ENCODE measurements around the gene CD40.
A peak's percentile ranks its signal among the peaks of the same experiment; 100 is the strongest.
"Not testable (repeated sequence)": the region's sequence is repeated elsewhere in the genome, so short reads cannot be mapped to it uniquely, and the experiment has no call there.

CD40 gene

GRCh38 chr20:46088409-46089166 is 29.5 kb upstream of the CD40 start:
- Histone ChIP-seq H3K4me3 (ENCODE audit: insufficient read depth, low read length, poor library complexity, severe bottlenecking) (peak overlapping the region; percentile 93), H3K4me2 (ENCODE audit: low read depth, low read length, poor library complexity, severe bottlenecking) (peak overlapping the region; percentile 98), H3F3A (ENCODE audit: insufficient read depth) (0 out of 2 replicates have a peak, but pooled peaks cover 9% of the 10 kb centered on the region), H3K27me3 (ENCODE audit: low read length) (no peaks in the 10 kb centered on the region), H3K9me2 (replicated peaks; ENCODE audit: insufficient read depth, low read length) (no peaks in the 10 kb centered on the region), H2AFZ (ENCODE audit: low read depth, low read length, severe bottlenecking) (no peak overlapping the region), H3K9ac (ENCODE audit: low read length) (peak overlapping the region; percentile 95), H3K36me3 (ENCODE audit: low read length) (no peaks in the 10 kb centered on the region), H3K27ac (ENCODE audit: low read depth, low read length) (peak overlapping the region; percentile 76; the same call in 1 of the 2 replicates), H3K9me3 (ENCODE audit: insufficient read depth, low read length) (no peaks in the 10 kb centered on the region), H4K20me1 (ENCODE audit: low read depth, low read length) (peaks cover 34% of the 10 kb centered on the region; the same call in 1 of the 2 replicates), H3K79me2 (ENCODE audit: insufficient read depth, low read length) (peaks cover 59% of the 10 kb centered on the region)
- TF ChIP-seq EZH2phosphoT487 (conservative IDR thresholded peaks at IDR 0.05; ENCODE audit: low read length), result no peak
- no peak for TF ChIP-seq CTCF (IDR thresholded peaks at IDR 0.05; ENCODE audit: insufficient read depth, low read length, poor library complexity, severe bottlenecking)

GRCh38 chr20:46089167-46089416 is 29.0 kb upstream of the CD40 start:
- Histone ChIP-seq H3K27me3 (ENCODE audit: low read length) (no peaks in the 10 kb centered on the region), H3K79me2 (ENCODE audit: insufficient read depth, low read length) (peaks cover 54% of the 10 kb centered on the region), H3K27ac (ENCODE audit: low read depth, low read length) (peak overlapping the region; percentile 76), H3F3A (ENCODE audit: insufficient read depth) (0 out of 2 replicates have a peak, but pooled peaks cover 9% of the 10 kb centered on the region), H4K20me1 (ENCODE audit: low read depth, low read length) (peaks cover 29% of the 10 kb centered on the region; the same call in 1 of the 2 replicates), H3K36me3 (ENCODE audit: low read length) (no peaks in the 10 kb centered on the region), H3K4me2 (ENCODE audit: low read depth, low read length, poor library complexity, severe bottlenecking) (peak overlapping the region; percentile 98), H3K9me2 (replicated peaks; ENCODE audit: insufficient read depth, low read length) (no peaks in the 10 kb centered on the region), H3K9me3 (ENCODE audit: insufficient read depth, low read length) (no peaks in the 10 kb centered on the region), H3K9ac (ENCODE audit: low read length) (peak overlapping the region; percentile 95), H3K4me3 (ENCODE audit: insufficient read depth, low read length, poor library complexity, severe bottlenecking) (peak overlapping the region; percentile 93), H2AFZ (ENCODE audit: low read depth, low read length, severe bottlenecking) (peak overlapping the region; percentile 60)
- TF ChIP-seq CTCF (IDR thresholded peaks at IDR 0.05; ENCODE audit: insufficient read depth, low read length, poor library complexity, severe bottlenecking), result no peak
- no peak for TF ChIP-seq EZH2phosphoT487 (conservative IDR thresholded peaks at IDR 0.05; ENCODE audit: low read length)

- H3K79me2 ChIP-seq (ENCODE audit: insufficient read depth, low read length), result peaks cover 48% of the 10 kb centered on the region
- TF ChIP-seq CTCF (IDR thresholded peaks at IDR 0.05; ENCODE audit: insufficient read depth, low read length, poor library complexity, severe bottlenecking), result no peak
- no peak for TF ChIP-seq EZH2phosphoT487 (conservative IDR thresholded peaks at IDR 0.05; ENCODE audit: low read length)
- no peaks in the 10 kb centered on the region for H3K27me3 ChIP-seq (ENCODE audit: low read length)
- peak within 1 kb of the TSS; percentile 76 for H3K27ac ChIP-seq (ENCODE audit: low read depth, low read length)
- H3K4me3 ChIP-seq (ENCODE audit: insufficient read depth, low read length, poor library complexity, severe bottlenecking), result peak within 1 kb of the TSS; percentile 93
- peak within 1 kb of the TSS; percentile 60 for H2AFZ ChIP-seq (ENCODE audit: low read depth, low read length, severe bottlenecking)
- 0 out of 2 replicates have a peak, but pooled peaks cover 9% of the 10 kb centered on the region for H3F3A ChIP-seq (ENCODE audit: insufficient read depth)
- H3K9me2 ChIP-seq (replicated peaks; ENCODE audit: insufficient read depth, low read length), result no peaks in the 10 kb centered on the region
- peaks cover 23% of the 10 kb centered on the region; the same call in 1 of the 2 replicates for H4K20me1 ChIP-seq (ENCODE audit: low read depth, low read length)
- peak within 1 kb of the TSS; percentile 98 for H3K4me2 ChIP-seq (ENCODE audit: low read depth, low read length, poor library complexity, severe bottlenecking)
- no peaks in the 10 kb centered on the region for H3K36me3 ChIP-seq (ENCODE audit: low read length)
- H3K9ac ChIP-seq (ENCODE audit: low read length), result peak within 1 kb of the TSS; percentile 95
- H3K9me3 ChIP-seq (ENCODE audit: insufficient read depth, low read length), result no peaks in the 10 kb centered on the region
Measured at GRCh38 chr20:46089417-46090388, 28.4 kb upstream of the CD40 start, which contains the start of gene NCOA5. Gene NCOA5 (minus strand): TSS chr20:46089962. CDS start chr20:46079424, 10,538 bp downstream.

GRCh38 chr20:46091622-46092535 is 26.2 kb upstream of the CD40 start:
- not testable (repeated sequence) for H3K36me3 ChIP-seq (ENCODE audit: low read length); H3K9me2 ChIP-seq (replicated peaks; ENCODE audit: insufficient read depth, low read length); H3K27ac ChIP-seq (ENCODE audit: low read depth, low read length); H3K9me3 ChIP-seq (ENCODE audit: insufficient read depth, low read length); H3K9ac ChIP-seq (ENCODE audit: low read length); H3F3A ChIP-seq (ENCODE audit: insufficient read depth); H2AFZ ChIP-seq (ENCODE audit: low read depth, low read length, severe bottlenecking); H3K4me3 ChIP-seq (ENCODE audit: insufficient read depth, low read length, poor library complexity, severe bottlenecking); H3K4me2 ChIP-seq (ENCODE audit: low read depth, low read length, poor library complexity, severe bottlenecking); H3K27me3 ChIP-seq (ENCODE audit: low read length)
- peaks cover 13% of the 10 kb centered on the region; the same call in 1 of the 2 replicates for H4K20me1 ChIP-seq (ENCODE audit: low read depth, low read length)
- H3K79me2 ChIP-seq (ENCODE audit: insufficient read depth, low read length), result peaks cover 26% of the 10 kb centered on the region
